Measurements from ENCODE around the gene MYO5A. TPM values are rescaled to one million over a fixed set of nuclear protein-coding genes. Genes with fewer than 3 reads are reported as not detected.

The MYO5A gene
- total RNA-seq, 1 donor from 2014 or later, result 55.0 TPM

GRCh38 chr15:52344592-52344991 is 184.1 kb downstream of the MYO5A start:
- H3K4me1 ChIP-seq, result no peaks in the 10 kb centered on the region
- no peak overlapping the region for H3K4me3 ChIP-seq
- no peak for DNase-seq (ENCODE audit: low spot score in 2 of 2)
- peaks cover 7 to 20% of the 10 kb centered on the region in 2 donors for H3K36me3 ChIP-seq
- no peak for TF ChIP-seq CTCF (IDR thresholded peaks at IDR 0.05)
- intact Hi-C loops (cut with DNase I), result no loop called here
- H3K27ac ChIP-seq, result no peak overlapping the region
- no peaks in the 10 kb centered on the region for H3K27me3 ChIP-seq
- H3K9me3 ChIP-seq, result no peaks in the 10 kb centered on the region

GRCh38 chr15:52343831-52344230 is 184.8 kb downstream of the MYO5A start:
- no peak for TF ChIP-seq CTCF (IDR thresholded peaks at IDR 0.05)
- Histone ChIP-seq H3K4me3 (no peak overlapping the region), H3K27ac (no peak overlapping the region), H3K27me3 (no peaks in the 10 kb centered on the region), H3K36me3 (peaks cover 2 to 22% of the 10 kb centered on the region in 2 donors), H3K4me1 (no peaks in the 10 kb centered on the region), H3K9me3 (no peaks in the 10 kb centered on the region)
- intact Hi-C loops (cut with DNase I), result no loop called here
- no peak for DNase-seq (ENCODE audit: low spot score in 2 of 2)

GRCh38 chr15:52340093-52340492 is 188.6 kb downstream of the MYO5A start:
- Histone ChIP-seq H3K9me3 (no peaks in the 10 kb centered on the region), H3K36me3 (peaks cover 0 to 12% of the 10 kb centered on the region in 2 donors), H3K4me1 (no peaks in the 10 kb centered on the region), H3K27me3 (no peaks in the 10 kb centered on the region), H3K4me3 (no peak overlapping the region), H3K27ac (no peak overlapping the region)
- DNase-seq (ENCODE audit: low spot score in 2 of 2), result no peak
- intact Hi-C loops (cut with DNase I), result no loop called here
- TF ChIP-seq CTCF (IDR thresholded peaks at IDR 0.05), result no peak

GRCh38 chr15:52338891-52339290 is 189.8 kb downstream of the MYO5A start:
- Histone ChIP-seq H3K27me3 (no peaks in the 10 kb centered on the region), H3K4me3 (no peak overlapping the region), H3K4me1 (no peaks in the 10 kb centered on the region), H3K36me3 (peaks cover 0 to 16% of the 10 kb centered on the region in 2 donors), H3K27ac (no peak overlapping the region), H3K9me3 (no peaks in the 10 kb centered on the region)
- intact Hi-C loops (cut with DNase I), result loop anchor here (5.0 kb wide), 1 partner anchor 82 kb away; no protein-coding TSS in a partner anchor
- no peak for DNase-seq (ENCODE audit: low spot score in 2 of 2)
- no peak for TF ChIP-seq CTCF (IDR thresholded peaks at IDR 0.05)

- Histone ChIP-seq H3K36me3 (peaks cover 0 to 16% of the 10 kb centered on the region in 2 donors), H3K9me3 (no peaks in the 10 kb centered on the region), H3K4me3 (no peak overlapping the region), H3K27ac (no peak overlapping the region), H3K27me3 (no peaks in the 10 kb centered on the region), H3K4me1 (no peaks in the 10 kb centered on the region)
- intact Hi-C loops (cut with DNase I), result loop anchor here (5.0 kb wide), 1 partner anchor 81 kb away; no protein-coding TSS in a partner anchor
- TF ChIP-seq CTCF (IDR thresholded peaks at IDR 0.05), result no peak
- DNase-seq (ENCODE audit: low spot score in 2 of 2), result no peak
Observed at GRCh38 chr15:52338058-52338457, 190.6 kb downstream of the MYO5A start.

Data from ascending aorta (tissue), 2 donors.